ENCODE results near the gene P4HA2. TPM values are rescaled to one million over a fixed set of nuclear protein-coding genes. Genes with fewer than 3 reads are reported as not detected.

The P4HA2 gene
- total RNA-seq, 2 donors from 2014 or later, result 15.1 to 19.6 TPM

- H3K4me1 ChIP-seq (ENCODE audit: control insufficient read depth, insufficient read depth, low read length), result no peaks in the 10 kb centered on the region
- peaks cover 12% of the 10 kb centered on the region for H3K27me3 Mint-ChIP-seq (ENCODE audit: insufficient read depth)
- H3K27ac Mint-ChIP-seq, result no peak overlapping the region
- H3K27ac ChIP-seq (ENCODE audit: low read depth, low read length), result no peak overlapping the region
- H3K9ac ChIP-seq (ENCODE audit: extremely low read depth, low read length, poor library complexity, severe bottlenecking), result no peak overlapping the region
- no peak for DNase-seq
- no peaks in the 10 kb centered on the region for H3K36me3 ChIP-seq (ENCODE audit: control insufficient read depth, insufficient read depth, low read length)
- H3K4me3 ChIP-seq (ENCODE audit: low read length), result no peak overlapping the region
- TF ChIP-seq CTCF (conservative IDR thresholded peaks at IDR 0.05), result no peak
- 75 to 89% methylated on average over 1 to 3 of the region's 3 CpGs for WGBS, 2 experiments (ENCODE audit: insufficient coverage in 1 of 2, insufficient read length in 1 of 2)
- H3K4me1 Mint-ChIP-seq, result no peaks in the 10 kb centered on the region
- H3K4me3 Mint-ChIP-seq, result no peak overlapping the region
- peaks cover 7% of the 10 kb centered on the region for H3K27me3 ChIP-seq (ENCODE audit: control insufficient read depth, insufficient read depth, low read length, poor library complexity, severe bottlenecking)
- no peaks in the 10 kb centered on the region for H3K9me3 Mint-ChIP-seq
- H3K9me3 ChIP-seq (ENCODE audit: control insufficient read depth, low read length), result no peaks in the 10 kb centered on the region
- H3K36me3 Mint-ChIP-seq (ENCODE audit: low read depth), result no peaks in the 10 kb centered on the region
Observed at GRCh38 chr5:132235340-132235739, 7.7 kb upstream of the P4HA2 start.

- Histone ChIP-seq H3K27me3 (ENCODE audit: control insufficient read depth, insufficient read depth, low read length, poor library complexity, severe bottlenecking) (peaks cover 12% of the 10 kb centered on the region), H3K4me1 (ENCODE audit: control insufficient read depth, insufficient read depth, low read length) (no peaks in the 10 kb centered on the region), H3K4me3 (ENCODE audit: low read length) (no peak overlapping the region), H3K27ac (ENCODE audit: low read depth, low read length) (no peak overlapping the region), H3K36me3 (ENCODE audit: control insufficient read depth, insufficient read depth, low read length) (no peaks in the 10 kb centered on the region), H3K9me3 (ENCODE audit: control insufficient read depth, low read length) (no peaks in the 10 kb centered on the region), H3K9ac (ENCODE audit: extremely low read depth, low read length, poor library complexity, severe bottlenecking) (no peak overlapping the region)
- Mint-ChIP-seq H3K4me1 (no peaks in the 10 kb centered on the region), H3K9me3 (no peaks in the 10 kb centered on the region), H3K4me3 (no peak overlapping the region), H3K27ac (no peak overlapping the region), H3K27me3 (ENCODE audit: insufficient read depth) (peaks cover 19% of the 10 kb centered on the region), H3K36me3 (ENCODE audit: low read depth) (no peaks in the 10 kb centered on the region)
- no peak for TF ChIP-seq CTCF (conservative IDR thresholded peaks at IDR 0.05)
- peak; percentile 32 for DNase-seq
- 100% methylated on average over 1 of the region's 2 CpGs; no CpG with 5 or more reads in 1 of the 2 experiments for WGBS, 2 experiments (ENCODE audit: insufficient coverage in 1 of 2, insufficient read length in 1 of 2)
Observed at GRCh38 chr5:132234684-132235062, 7.0 kb upstream of the P4HA2 start.

- WGBS, 2 experiments (ENCODE audit: insufficient coverage in 1 of 2, insufficient read length in 1 of 2), result 94 to 95% methylated on average over 4 to 7 of the region's 7 CpGs
- Histone ChIP-seq H3K4me3 (ENCODE audit: low read length) (no peak overlapping the region), H3K9ac (ENCODE audit: extremely low read depth, low read length, poor library complexity, severe bottlenecking) (no peak overlapping the region), H3K27me3 (ENCODE audit: control insufficient read depth, insufficient read depth, low read length, poor library complexity, severe bottlenecking) (peaks cover 18% of the 10 kb centered on the region), H3K9me3 (ENCODE audit: control insufficient read depth, low read length) (no peaks in the 10 kb centered on the region), H3K36me3 (ENCODE audit: control insufficient read depth, insufficient read depth, low read length) (no peaks in the 10 kb centered on the region), H3K27ac (ENCODE audit: low read depth, low read length) (no peak overlapping the region), H3K4me1 (ENCODE audit: control insufficient read depth, insufficient read depth, low read length) (no peaks in the 10 kb centered on the region)
- no peak overlapping the region for H3K4me3 Mint-ChIP-seq
- no peaks in the 10 kb centered on the region for H3K4me1 Mint-ChIP-seq
- DNase-seq, result peak; percentile 24
- peaks cover 25% of the 10 kb centered on the region for H3K27me3 Mint-ChIP-seq (ENCODE audit: insufficient read depth)
- no peaks in the 10 kb centered on the region for H3K9me3 Mint-ChIP-seq
- no peak for TF ChIP-seq CTCF (conservative IDR thresholded peaks at IDR 0.05)
- no peaks in the 10 kb centered on the region for H3K36me3 Mint-ChIP-seq (ENCODE audit: low read depth)
- no peak overlapping the region for H3K27ac Mint-ChIP-seq
Observed at GRCh38 chr5:132233811-132234683, 6.4 kb upstream of the P4HA2 start.

All from endodermal cell (in vitro differentiated cells).